ENCODE measurements around the gene ACP5. TPM values are rescaled to one million over a fixed set of nuclear protein-coding genes. Genes with fewer than 3 reads are reported as not detected.

The ACP5 gene
- total and polyA plus RNA-seq, 2 of the 4 experiments (the other 2 are of a cell fraction): 0.54 to 1.2 TPM

DNA sequence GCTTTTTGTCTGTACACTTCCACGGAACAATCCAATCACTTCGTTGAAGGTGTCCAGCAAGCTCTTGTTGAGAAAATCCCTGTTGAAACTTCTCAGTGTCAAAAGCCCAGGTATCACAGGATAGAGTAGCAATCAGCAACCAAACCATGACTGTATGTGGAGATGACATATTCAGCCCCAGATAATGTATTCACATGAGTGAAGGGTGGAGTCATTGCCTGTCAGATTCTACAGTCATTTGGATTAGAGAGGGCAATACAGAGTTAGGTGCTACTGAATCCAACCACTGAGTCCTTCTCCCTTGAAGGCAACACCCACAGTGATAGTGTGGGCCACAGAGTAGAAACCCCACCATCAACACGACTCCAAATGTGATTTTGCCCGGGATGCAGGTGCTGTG, 43.1 kb upstream of the ACP5 start:
- Histone ChIP-seq H3K4me2 (ENCODE audit: low read depth, low read length) (no peak overlapping the region), H3K4me3 (ENCODE audit: insufficient read depth, low read depth, low read length) (no peak overlapping the region), H3K27me3 (ENCODE audit: control insufficient read depth, insufficient read depth, low read length) (no peaks in the 10 kb centered on the region; the same call in 1 of the 2 replicates), H3K18ac (ENCODE audit: low read depth, low read length) (no peak overlapping the region), H2AK9ac (replicated peaks; ENCODE audit: low read depth, low read length, poor library complexity) (no peak overlapping the region), H2BK120ac (ENCODE audit: low read depth, low read length) (no peak overlapping the region), H3K23ac (ENCODE audit: low read depth, low read length) (no peak overlapping the region), H3K9me1 (ENCODE audit: insufficient read depth, low read length) (no peaks in the 10 kb centered on the region), H3K14ac (replicated peaks; ENCODE audit: low read depth, low read length) (no peak overlapping the region), H2BK20ac (ENCODE audit: low read depth, low read length) (no peak overlapping the region), H4K20me1 (ENCODE audit: insufficient read depth, low read length) (no peaks in the 10 kb centered on the region; the same call in 1 of the 2 replicates), H3K9ac (ENCODE audit: low read depth, low read length) (no peak overlapping the region), H4K8ac (ENCODE audit: low read depth in 2 of 2, low read length in 2 of 2) (no peak overlapping the region), H2AFZ (replicated peaks; ENCODE audit: low read length, poor library complexity) (no peak overlapping the region), H3K9me3 (ENCODE audit: control insufficient read depth, insufficient read depth, low read length) (peaks cover 34% of the 10 kb centered on the region), H2AK5ac (ENCODE audit: low read depth, low read length) (no peak overlapping the region), H4K5ac (ENCODE audit: low read depth, low read length) (no peak overlapping the region), H2BK5ac (ENCODE audit: low read depth, low read length, poor library complexity, severe bottlenecking) (no peak overlapping the region), H3K79me1 (ENCODE audit: low read depth in 1 of 2, low read length in 2 of 2) (peaks cover 14 to 23% of the 10 kb centered on the region in 2 experiments), H2BK15ac (ENCODE audit: low read depth, low read length) (no peak overlapping the region), H3K4ac (ENCODE audit: low read depth, low read length) (no peak overlapping the region), H3K4me1 (ENCODE audit: control insufficient read depth, insufficient read depth, low read length) (no peaks in the 10 kb centered on the region; the same call in 1 of the 2 replicates), H4K91ac (ENCODE audit: insufficient read depth, low read depth, low read length) (no peak overlapping the region), H3K56ac (ENCODE audit: extremely low read depth, insufficient read depth, low read length) (no peak overlapping the region), H3K36me3 (ENCODE audit: control insufficient read depth, insufficient read depth, low read length) (peaks cover 49% of the 10 kb centered on the region), H3K27ac (ENCODE audit: insufficient read depth, low read length) (no peak overlapping the region)
- in situ Hi-C loops (cut with MboI; ENCODE audit: low sequenced_read_pairs): no loop called here
- dilution Hi-C loops (cut with HindIII; ENCODE audit: low sequenced_read_pairs, unreplicated experiment): no loop called here
- TF ChIP-seq RAD21 (IDR thresholded peaks at IDR 0.05; ENCODE audit: low read length) (no peak), SMC3 (IDR thresholded peaks at IDR 0.05; ENCODE audit: low read depth, low read length) (no peak), CHD1 (IDR thresholded peaks at IDR 0.05; ENCODE audit: low read depth, low read length) (no peak), FOS (IDR thresholded peaks at IDR 0.05; ENCODE audit: low read depth, low read length) (no peak), RCOR1 (IDR thresholded peaks at IDR 0.05; ENCODE audit: insufficient replicate concordance, low read length) (no peak), MXI1 (IDR thresholded peaks at IDR 0.05; ENCODE audit: borderline replicate concordance, low read depth, low read length) (no peak)
- TF ChIP-seq, protein P1, sequence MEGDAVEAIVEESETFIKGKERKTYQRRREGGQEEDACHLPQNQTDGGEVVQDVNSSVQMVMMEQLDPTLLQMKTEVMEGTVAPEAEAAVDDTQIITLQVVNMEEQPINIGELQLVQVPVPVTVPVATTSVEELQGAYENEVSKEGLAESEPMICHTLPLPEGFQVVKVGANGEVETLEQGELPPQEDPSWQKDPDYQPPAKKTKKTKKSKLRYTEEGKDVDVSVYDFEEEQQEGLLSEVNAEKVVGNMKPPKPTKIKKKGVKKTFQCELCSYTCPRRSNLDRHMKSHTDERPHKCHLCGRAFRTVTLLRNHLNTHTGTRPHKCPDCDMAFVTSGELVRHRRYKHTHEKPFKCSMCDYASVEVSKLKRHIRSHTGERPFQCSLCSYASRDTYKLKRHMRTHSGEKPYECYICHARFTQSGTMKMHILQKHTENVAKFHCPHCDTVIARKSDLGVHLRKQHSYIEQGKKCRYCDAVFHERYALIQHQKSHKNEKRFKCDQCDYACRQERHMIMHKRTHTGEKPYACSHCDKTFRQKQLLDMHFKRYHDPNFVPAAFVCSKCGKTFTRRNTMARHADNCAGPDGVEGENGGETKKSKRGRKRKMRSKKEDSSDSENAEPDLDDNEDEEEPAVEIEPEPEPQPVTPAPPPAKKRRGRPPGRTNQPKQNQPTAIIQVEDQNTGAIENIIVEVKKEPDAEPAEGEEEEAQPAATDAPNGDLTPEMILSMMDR (conservative IDR thresholded peaks at IDR 0.05; ENCODE audit: low read depth, low read length): no peak
- intact Hi-C loops (cut with micrococcal nuclease): no loop called here
- DNase-seq (no peak), ATAC-seq (ENCODE audit: low read depth) (no peak)
- no TSS peak for BruUV-seq (replicated peaks)
- CTCF ChIA-PET: no interaction called here
- no CpG with 5 or more reads among the region's 4 CpGs for WGBS, 2 experiments (ENCODE audit: extremely low coverage in 2 of 2, insufficient read length in 1 of 2)
- POLR2A ChIA-PET (ENCODE audit: unreplicated experiment): no interaction called here

Measured in IMR-90 (cell line).